Tongue (tissue), 2 donors: ENCODE results near the gene NME5. TPM values are rescaled to one million over a fixed set of nuclear protein-coding genes. Genes with fewer than 3 reads are reported as not detected.

ENCODE experiments used
- DNase-seq: peaks from one replicate; pipeline ENCODE4 v3.0.0-alpha.2; 2015
- total RNA-seq: library from RNA; depleted of rRNA; stranded (reverse); fragments of >200 nt; gene quantifications from one replicate; pipeline ENCODE4 v1.2.3, GENCODE V29; 2014

Gene NME5
- total RNA-seq, 1 donor from 2014 or later: 1.4 TPM

GRCh38 chr5:138132543-138132942 is 6.7 kb downstream of the NME5 start:
- no peak for DNase-seq

- DNase-seq: no peak
Observed at GRCh38 chr5:138129347-138129746, 9.9 kb downstream of the NME5 start.

- DNase-seq: no peak
Observed at GRCh38 chr5:138128334-138128733, 10.9 kb downstream of the NME5 start.

GRCh38 chr5:138115254-138115653 is 24.0 kb downstream of the NME5 start:
- DNase-seq: no peak

- no peak for DNase-seq
Observed at GRCh38 chr5:138111937-138112336, 27.3 kb downstream of the NME5 start.

GRCh38 chr5:138111181-138111580 is 28.0 kb downstream of the NME5 start:
- no peak for DNase-seq

- DNase-seq: no peak
Observed at GRCh38 chr5:138110266-138110963, 28.8 kb downstream of the NME5 start.

- DNase-seq: no peak
Observed at GRCh38 chr5:138109463-138110265, 29.6 kb downstream of the NME5 start.

GRCh38 chr5:138107213-138107612 is 32.0 kb downstream of the NME5 start:
- DNase-seq: no peak

- DNase-seq: no peak
Observed at GRCh38 chr5:138105709-138106108, 33.5 kb downstream of the NME5 start.

- no peak for DNase-seq
Observed at GRCh38 chr5:138103319-138103637, 36.0 kb downstream of the NME5 start.

GRCh38 chr5:138102454-138103318 is 36.5 kb downstream of the NME5 start:
- DNase-seq: no peak

- DNase-seq: no peak
Observed at GRCh38 chr5:138096997-138097828, 42.0 kb downstream of the NME5 start.

GRCh38 chr5:138096363-138096762 is 42.9 kb downstream of the NME5 start:
- no peak for DNase-seq

GRCh38 chr5:138095100-138095907 is 43.9 kb downstream of the NME5 start:
- no peak for DNase-seq

- DNase-seq: no peak
Observed at GRCh38 chr5:138093036-138093435, 46.2 kb downstream of the NME5 start.

GRCh38 chr5:138092301-138092700 is 46.9 kb downstream of the NME5 start:
- DNase-seq: no peak

- no peak for DNase-seq
Observed at GRCh38 chr5:138091685-138092084, 47.5 kb downstream of the NME5 start.

- DNase-seq: no peak
Observed at GRCh38 chr5:138083702-138084101, 55.5 kb downstream of the NME5 start, which contains the start of gene WNT8A. WNT8A (plus strand) TSS chr5:138084033; CDS start chr5:138084128, 95 bp downstream.

GRCh38 chr5:138082033-138082432 is 57.2 kb downstream of the NME5 start:
- no peak for DNase-seq
